Lower leg skin (tissue), 4 donors: ENCODE data around the gene STK11IP. TPM values are rescaled to one million over a fixed set of nuclear protein-coding genes. Genes with fewer than 3 reads are reported as not detected.

Source experiments
- DNase-seq, 2 donors: peaks; one replicate each; pipeline ENCODE4 v3.0.0-alpha.2; 2019; ENCODE audit warnings: low spot score in 2 of 2
- H3K4me3 ChIP-seq: fragments of 200-600 bp; sonication (generic); 2 replicates; pipeline ENCODE4 v1.5.1; 2017; ENCODE audit warnings: mild to moderate bottlenecking, low read depth; ENCODE audit not compliant: poor library complexity, severe bottlenecking
- POLR2A ChIP-seq, 2 donors: fragments of 450-650 bp; IDR thresholded peaks; one replicate each; pipeline ENCODE4 v1.6.1; 2016 to 2017; ENCODE audit warnings: antibody characterized with exemption in 2 of 2, mild to moderate bottlenecking in 1 of 2, moderate library complexity in 1 of 2
- WGBS, 2 donors: methylation state at CpG; one replicate each; pipeline ENCODE4 v1.1.5; 2018; 5-methylcytosine and 5-hydroxymethylcytosine counted together
- intact Hi-C: fragments of 100-400 bp; cut with DNase I; formaldehyde crosslinking; loops from one replicate; pipeline ENCODE4 v1.15.0; 2023; ENCODE audit warnings: low total_unique reads
- total RNA-seq, 4 donors: library from RNA; depleted of rRNA; stranded (reverse); fragments of >200 nt; gene quantifications; one replicate each; pipeline ENCODE4 v1.1.0, GENCODE V29; 2016
- TF ChIP-seq, protein P1 (sequence below), 3 donors: fragments of 450-650 bp; IDR thresholded peaks; one replicate each; pipeline ENCODE4 v1.5.1; 2016; ENCODE audit warnings: antibody characterized with exemption in 3 of 3, mild to moderate bottlenecking in 3 of 3, moderate library complexity in 2 of 3

Gene STK11IP
- total RNA-seq, 4 donors from 2014 or later = 13.3 to 37.8 (median 18.9) TPM

DNA sequence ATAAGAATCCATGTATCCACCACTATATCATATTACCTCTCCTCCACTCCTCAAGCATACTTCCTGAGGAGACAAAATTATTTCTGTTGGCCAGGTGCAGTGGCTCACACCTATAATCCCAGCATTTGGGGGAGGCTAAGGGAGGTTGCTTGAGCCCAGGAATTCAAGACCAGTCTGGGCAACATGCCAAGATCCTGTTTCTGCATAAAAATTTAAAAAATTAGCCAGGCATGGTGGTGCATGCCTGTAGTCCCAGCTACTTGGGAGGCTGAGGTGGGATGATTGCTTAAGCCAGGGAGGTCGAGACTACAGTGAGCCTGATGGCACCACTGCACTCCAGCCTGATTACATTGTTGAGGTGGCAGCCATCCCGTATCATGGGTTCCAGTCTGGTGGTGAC lies 16.3 kb upstream of the STK11IP start:
- no peak for TF ChIP-seq POLR2A (IDR thresholded peaks at IDR 0.05)
- TF ChIP-seq, protein P1, sequence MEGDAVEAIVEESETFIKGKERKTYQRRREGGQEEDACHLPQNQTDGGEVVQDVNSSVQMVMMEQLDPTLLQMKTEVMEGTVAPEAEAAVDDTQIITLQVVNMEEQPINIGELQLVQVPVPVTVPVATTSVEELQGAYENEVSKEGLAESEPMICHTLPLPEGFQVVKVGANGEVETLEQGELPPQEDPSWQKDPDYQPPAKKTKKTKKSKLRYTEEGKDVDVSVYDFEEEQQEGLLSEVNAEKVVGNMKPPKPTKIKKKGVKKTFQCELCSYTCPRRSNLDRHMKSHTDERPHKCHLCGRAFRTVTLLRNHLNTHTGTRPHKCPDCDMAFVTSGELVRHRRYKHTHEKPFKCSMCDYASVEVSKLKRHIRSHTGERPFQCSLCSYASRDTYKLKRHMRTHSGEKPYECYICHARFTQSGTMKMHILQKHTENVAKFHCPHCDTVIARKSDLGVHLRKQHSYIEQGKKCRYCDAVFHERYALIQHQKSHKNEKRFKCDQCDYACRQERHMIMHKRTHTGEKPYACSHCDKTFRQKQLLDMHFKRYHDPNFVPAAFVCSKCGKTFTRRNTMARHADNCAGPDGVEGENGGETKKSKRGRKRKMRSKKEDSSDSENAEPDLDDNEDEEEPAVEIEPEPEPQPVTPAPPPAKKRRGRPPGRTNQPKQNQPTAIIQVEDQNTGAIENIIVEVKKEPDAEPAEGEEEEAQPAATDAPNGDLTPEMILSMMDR (IDR thresholded peaks at IDR 0.05) = no peak
- 74 to 83% methylated on average over 2 of the region's 2 CpGs for WGBS, 2 donors
- H3K4me3 ChIP-seq = no peak overlapping the region
- intact Hi-C loops = no loop called here
- no peak for DNase-seq

DNA sequence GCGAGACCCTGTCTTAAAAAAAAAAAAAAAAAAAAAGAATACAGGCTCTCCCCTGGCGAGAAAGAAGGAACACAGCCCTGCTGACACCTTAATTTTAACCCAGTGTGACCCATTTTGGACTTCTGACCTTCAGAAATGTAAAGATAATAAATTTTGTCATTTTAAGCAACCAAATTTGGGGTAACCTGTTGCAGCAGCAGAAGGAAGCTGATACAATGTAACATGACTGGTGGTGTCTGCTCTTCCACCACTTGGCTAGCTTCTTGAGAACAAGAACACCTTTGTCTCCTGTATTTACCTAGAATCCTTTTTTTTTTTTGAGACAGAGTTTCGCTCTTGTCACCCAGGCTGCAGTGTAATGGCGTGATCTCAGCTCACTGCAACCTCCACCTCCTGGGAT lies 6.6 kb upstream of the STK11IP start:
- intact Hi-C loops = no loop called here
- no peak overlapping the region for H3K4me3 ChIP-seq
- 62 to 65% methylated on average over 4 of the region's 4 CpGs for WGBS, 2 donors
- no peak for TF ChIP-seq POLR2A (IDR thresholded peaks at IDR 0.05)
- TF ChIP-seq, protein P1 (IDR thresholded peaks at IDR 0.05) = no peak
- DNase-seq = no peak

DNA sequence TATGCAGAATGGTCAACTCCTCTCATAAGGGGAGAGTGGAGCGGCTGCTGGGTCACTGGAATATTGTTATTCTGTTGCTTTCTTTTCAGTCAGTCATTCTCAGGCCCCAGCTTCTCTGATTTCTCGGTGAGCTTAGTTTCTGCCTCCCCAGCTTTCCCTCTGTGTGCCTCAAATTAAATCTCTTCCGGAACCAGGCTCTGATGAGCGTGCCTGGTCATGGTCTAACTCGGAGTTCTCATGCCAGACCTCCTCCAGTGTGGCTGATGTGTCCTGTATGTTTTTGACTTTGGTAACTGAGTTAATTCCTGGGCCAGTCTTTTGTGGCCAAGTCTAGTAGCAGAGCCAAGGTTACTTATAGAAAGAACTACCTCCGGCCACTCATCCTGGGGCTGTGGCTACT lies 4.9 kb upstream of the STK11IP start:
- no peak overlapping the region for H3K4me3 ChIP-seq
- 55 to 56% methylated on average over 6 of the region's 6 CpGs for WGBS, 2 donors
- intact Hi-C loops = no loop called here
- no peak for DNase-seq
- no peak for TF ChIP-seq POLR2A (IDR thresholded peaks at IDR 0.05)
- TF ChIP-seq, protein P1 (IDR thresholded peaks at IDR 0.05) = no peak

DNA sequence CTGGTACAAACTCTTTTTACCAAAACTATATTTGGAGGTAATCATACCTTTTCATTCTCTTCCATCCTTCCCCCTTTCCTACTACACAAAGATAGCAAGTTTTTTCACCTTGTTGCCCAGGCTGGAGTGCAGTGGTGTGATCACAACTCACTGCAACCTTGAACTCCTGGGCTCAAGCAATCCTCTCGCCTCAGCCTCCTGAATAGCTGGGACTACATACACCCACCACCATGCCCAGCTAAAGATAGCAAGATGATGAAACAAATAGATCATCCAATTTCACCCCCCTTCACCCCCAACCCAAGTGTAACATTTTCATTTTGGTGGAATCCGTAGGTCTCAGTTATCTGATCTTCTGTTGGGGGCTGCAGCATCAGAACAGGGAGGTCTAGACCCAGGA lies 4.5 kb upstream of the STK11IP start:
- 85 to 90% methylated on average over 2 of the region's 2 CpGs for WGBS, 2 donors
- DNase-seq = no peak
- H3K4me3 ChIP-seq = no peak overlapping the region
- no peak for TF ChIP-seq POLR2A (IDR thresholded peaks at IDR 0.05)
- TF ChIP-seq, protein P1 (IDR thresholded peaks at IDR 0.05) = no peak
- intact Hi-C loops = no loop called here

DNA sequence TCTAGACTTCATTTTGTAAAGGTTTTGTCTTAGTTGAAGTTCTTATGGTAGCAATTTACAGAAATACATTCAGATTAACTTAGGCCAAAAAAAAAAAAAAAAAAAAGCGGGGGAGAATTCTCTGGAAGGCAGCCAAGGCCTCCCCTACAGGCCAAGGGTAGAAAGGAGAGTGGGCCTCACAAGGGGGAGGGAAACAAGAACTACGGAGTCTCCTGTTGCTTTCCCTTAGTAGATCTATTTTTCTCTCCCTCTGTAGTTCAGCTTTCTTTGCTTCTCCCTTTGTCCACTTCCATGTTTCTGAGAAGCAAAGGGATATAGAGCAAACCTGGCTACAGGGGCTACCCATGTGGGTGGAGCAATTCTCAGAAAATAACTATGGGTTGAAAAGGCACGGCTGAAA lies 2.4 kb upstream of the STK11IP start:
- 38 to 43% methylated on average over 3 of the region's 3 CpGs for WGBS, 2 donors

More for the DNA sequence above, 2.4 kb upstream of the STK11IP start:
- no peak overlapping the region for H3K4me3 ChIP-seq
- no peak for DNase-seq
- intact Hi-C loops = no loop called here
- TF ChIP-seq, protein P1 (IDR thresholded peaks at IDR 0.05) = no peak
- no peak for TF ChIP-seq POLR2A (IDR thresholded peaks at IDR 0.05)
